ENCODE results near the gene APOL6. TPM values are rescaled to one million over a fixed set of nuclear protein-coding genes. Genes with fewer than 3 reads are reported as not detected.
"Not testable (repeated sequence)": the region's sequence is repeated elsewhere in the genome, so short reads cannot be mapped to it uniquely, and the experiment has no call there.

APOL6 gene
- total RNA-seq, 2 donors from 2014 or later, result 34.0 to 51.4 TPM

GRCh38 chr22:35615156-35615555, 33.1 kb upstream of the APOL6 start:
- DNase-seq, result no peak
- intact Hi-C loops (cut with DNase I, micrococcal nuclease), result no loop called here
- ATAC-seq, result no peak

- intact Hi-C loops (cut with DNase I, micrococcal nuclease), result no loop called here
- ATAC-seq (no peak), DNase-seq (no peak)
Measured at GRCh38 chr22:35616043-35616442, 32.2 kb upstream of the APOL6 start.

- ATAC-seq, result no peak
- intact Hi-C loops (cut with DNase I, micrococcal nuclease), result no loop called here
- no peak for DNase-seq
Measured at GRCh38 chr22:35617137-35617755, 31.0 kb upstream of the APOL6 start, which contains the start of gene MB. Gene MB, minus strand, starts transcription at chr22:35617329. Its CDS starts 72 bp downstream, at chr22:35617257.

DNA sequence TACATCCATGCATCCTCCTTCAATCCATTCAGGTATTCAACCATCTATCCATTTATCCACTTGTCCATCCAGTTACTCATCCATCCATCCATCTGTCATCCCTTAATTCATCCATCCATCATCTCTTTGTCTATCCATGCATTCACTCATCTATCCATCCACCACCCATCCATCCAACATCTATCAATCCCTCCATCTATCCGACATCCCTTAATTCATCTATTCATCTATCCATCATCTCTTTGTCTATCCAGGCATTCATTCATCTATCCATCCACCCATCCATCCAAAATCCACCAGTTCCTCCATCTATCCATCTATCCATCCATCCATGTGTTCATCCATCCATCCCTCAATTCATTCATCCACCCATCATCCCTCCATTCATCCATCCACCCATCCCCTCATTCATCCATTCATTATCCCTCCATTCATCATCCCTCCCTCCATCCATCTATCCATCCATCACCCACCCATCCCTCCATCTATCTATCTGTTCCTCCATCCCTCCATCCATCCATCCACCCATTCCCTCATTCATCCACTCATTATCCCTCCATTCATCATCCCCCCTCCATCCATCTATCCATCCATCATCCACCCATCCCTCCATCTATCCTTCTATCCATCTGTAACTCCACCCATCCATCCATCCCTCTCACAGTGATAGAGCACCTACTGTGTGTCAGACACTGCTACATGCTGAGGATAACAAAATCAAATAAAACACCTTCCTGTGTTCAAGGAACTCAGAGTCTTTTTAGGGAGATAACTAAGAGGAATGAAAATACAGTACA, 29.6 kb upstream of the APOL6 start:
- ATAC-seq (no peak), DNase-seq (no peak)
- intact Hi-C loops (cut with DNase I, micrococcal nuclease), result no loop called here

GRCh38 chr22:35619336-35620094, 28.7 kb upstream of the APOL6 start:
- ATAC-seq, result no peak
- DNase-seq, result peak in 1 of 2 donors; percentile 31
- intact Hi-C loops (cut with DNase I, micrococcal nuclease), result no loop called here

- no peak for ATAC-seq
- intact Hi-C loops (cut with DNase I, micrococcal nuclease), result no loop called here
- DNase-seq, result peak in 1 of 2 donors; percentile 39
Measured at GRCh38 chr22:35620624-35621251, 27.5 kb upstream of the APOL6 start.

DNA sequence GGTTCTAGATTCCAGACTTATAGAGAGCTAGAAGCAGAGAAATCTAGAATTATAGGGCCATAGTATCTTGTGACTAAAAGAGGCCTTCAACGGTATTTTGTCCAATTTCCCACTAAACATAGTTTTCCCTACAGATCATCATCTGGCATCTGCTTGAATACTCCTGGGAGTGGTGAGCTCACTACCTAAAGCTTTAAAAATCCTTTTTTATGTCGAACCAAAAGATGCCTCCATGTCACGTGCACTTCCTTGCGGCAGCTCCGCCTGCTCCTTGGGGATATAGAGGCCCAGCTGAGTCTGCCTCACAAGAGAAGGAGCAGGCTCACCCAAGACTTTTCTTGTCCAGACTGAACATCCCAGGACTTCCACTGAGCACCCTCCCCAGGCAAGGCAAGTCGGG, 26.8 kb upstream of the APOL6 start:
- ATAC-seq (no peak), DNase-seq (no peak)
- intact Hi-C loops (cut with DNase I, micrococcal nuclease), result no loop called here

- intact Hi-C loops (cut with DNase I, micrococcal nuclease), result no loop called here
- peak; percentile 59 for ATAC-seq
Measured at GRCh38 chr22:35622191-35622913, 25.9 kb upstream of the APOL6 start.

DNA sequence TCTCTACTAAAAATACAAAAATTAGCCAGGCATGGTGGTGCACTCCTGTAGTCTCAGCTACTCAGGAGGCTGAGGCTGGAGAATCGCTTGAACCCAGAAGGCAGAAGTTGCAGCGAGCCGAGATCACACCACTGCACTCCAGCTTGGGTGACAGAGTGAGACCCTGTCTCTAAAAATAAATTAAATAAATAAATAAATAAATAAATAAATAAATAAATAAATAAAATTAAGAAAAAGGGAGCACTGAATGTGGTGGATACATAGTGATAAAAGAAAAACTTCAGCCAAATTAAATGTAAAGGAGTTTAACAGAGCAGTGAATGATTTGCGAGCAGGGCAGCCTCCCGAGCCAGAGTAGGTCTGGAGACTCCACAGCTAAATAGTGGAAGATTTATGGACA, 24.4 kb upstream of the APOL6 start:
- intact Hi-C loops (cut with DNase I, micrococcal nuclease); DNase-seq; ATAC-seq: not testable (repeated sequence)

More at GRCh38 chr22:35622191-35622913, 25.9 kb upstream of the APOL6 start:
- peak; percentile 71 to 86 for DNase-seq

DNA sequence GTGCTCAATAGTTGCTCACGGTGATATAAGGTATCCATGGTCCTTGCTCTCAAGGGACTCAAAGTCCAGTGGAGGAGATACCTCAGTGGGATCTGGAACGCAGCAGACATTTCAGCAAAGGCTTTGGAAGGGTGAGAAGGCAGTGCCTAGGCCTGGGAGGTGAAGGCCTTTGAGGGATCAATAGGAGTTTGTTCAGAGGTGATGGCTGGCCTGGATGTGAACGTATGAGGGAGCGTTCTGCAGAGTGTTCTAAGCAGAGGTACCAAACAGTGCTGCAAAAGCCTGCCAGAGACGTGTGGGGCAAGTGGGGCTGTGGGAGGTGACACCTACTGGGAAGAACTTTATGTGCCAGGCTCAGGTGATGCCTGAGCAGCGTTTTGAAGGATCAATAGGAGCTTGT, 23.7 kb upstream of the APOL6 start:
- ATAC-seq, result no peak
- intact Hi-C loops (cut with DNase I, micrococcal nuclease), result no loop called here
- DNase-seq, result no peak

- DNase-seq, result no peak
- ATAC-seq, result no peak
- intact Hi-C loops (cut with DNase I, micrococcal nuclease), result loop anchor here (5.0 kb wide), 3 partner anchors 291 to 496 kb away; no protein-coding TSS in a partner anchor
Measured at GRCh38 chr22:35625763-35626432, 22.3 kb upstream of the APOL6 start.

- ATAC-seq (peak; percentile 83), DNase-seq (peak; percentile 89 to 92)
- intact Hi-C loops (cut with DNase I, micrococcal nuclease), result loop anchor here (5.0 kb wide), 3 partner anchors 290 to 495 kb away; no protein-coding TSS in a partner anchor
Measured at GRCh38 chr22:35627267-35628041, 20.8 kb upstream of the APOL6 start.

- no peak for ATAC-seq
- no peak for DNase-seq
- intact Hi-C loops (cut with DNase I, micrococcal nuclease), result loop anchor here (5.0 kb wide), 3 partner anchors 289 to 494 kb away; no protein-coding TSS in a partner anchor
Measured at GRCh38 chr22:35628732-35629131, 19.5 kb upstream of the APOL6 start.

DNA sequence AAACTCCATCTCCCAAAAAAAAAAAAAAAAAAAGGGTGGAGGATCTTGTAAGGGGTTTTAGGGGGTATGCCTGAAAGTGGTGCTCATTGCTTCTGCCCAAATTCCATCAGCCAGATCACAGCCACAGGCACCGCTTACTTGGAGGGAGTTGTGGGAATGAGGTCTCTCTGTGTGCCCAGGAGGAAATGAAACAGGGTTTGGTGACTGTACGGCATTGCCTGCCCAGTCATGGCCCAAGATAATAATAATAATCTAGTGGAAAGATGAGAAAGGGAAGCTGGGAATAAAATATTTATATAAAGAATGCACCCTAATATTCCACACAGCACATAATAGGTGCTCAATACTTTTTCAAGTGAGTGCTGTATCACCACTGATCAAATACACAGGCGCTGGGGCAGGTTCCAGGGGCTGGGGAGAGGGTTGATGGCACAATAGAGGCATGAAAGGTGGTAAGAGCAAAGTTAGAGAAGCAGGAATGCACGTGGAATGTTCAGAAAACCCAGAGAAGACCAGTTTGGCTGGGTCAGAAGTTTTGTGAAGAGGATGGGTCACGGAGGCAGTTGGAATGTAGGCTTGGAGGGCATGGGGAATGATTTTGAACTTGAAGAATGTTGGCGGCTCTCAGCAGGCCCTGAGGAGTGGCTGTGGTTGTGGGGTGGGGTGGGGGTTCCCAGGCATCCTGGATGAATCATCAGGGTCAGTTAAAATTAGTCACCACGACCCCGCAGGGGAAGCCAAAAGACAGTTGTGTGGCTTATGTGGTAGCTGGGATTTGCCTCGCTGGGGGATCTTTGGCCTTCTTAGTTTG, 18.6 kb upstream of the APOL6 start:
- no peak for DNase-seq
- intact Hi-C loops (cut with DNase I, micrococcal nuclease), result loop anchor here (5.0 kb wide), 3 partner anchors 288 to 493 kb away; no protein-coding TSS in a partner anchor
- no peak for ATAC-seq

DNA sequence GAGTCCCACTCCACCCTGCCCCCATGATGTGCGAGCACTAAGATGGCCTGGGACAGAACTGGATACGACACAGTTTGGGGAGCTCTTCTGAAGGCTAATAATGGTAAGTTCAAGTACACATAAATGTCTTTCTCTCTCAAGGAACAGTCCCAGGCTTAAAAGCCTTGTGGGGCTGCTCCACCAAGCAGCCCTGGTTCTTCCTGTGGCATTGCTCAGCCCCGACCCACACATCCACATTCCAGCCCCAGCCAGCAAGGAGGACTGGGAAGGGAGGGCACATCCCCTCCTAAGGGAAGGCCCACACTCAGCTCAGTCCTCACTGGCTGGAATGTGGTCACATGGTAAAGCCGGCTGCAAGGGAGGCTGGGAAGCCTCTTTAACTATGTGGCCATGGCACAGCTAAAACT, 17.9 kb upstream of the APOL6 start:
- ATAC-seq (no peak), DNase-seq (no peak)
- intact Hi-C loops (cut with DNase I, micrococcal nuclease), result no loop called here

GRCh38 chr22:35630891-35631290, 17.4 kb upstream of the APOL6 start:
- ATAC-seq (no peak), DNase-seq (no peak)
- intact Hi-C loops (cut with DNase I, micrococcal nuclease), result no loop called here
